Parathyroid adenoma (tissue), 2 donors: ENCODE results near the gene CPT1B.
A peak's percentile ranks its signal among the peaks of the same experiment; 100 is the strongest.

ENCODE experiments used
- H2AFZ ChIP-seq: fragments of 300-600 bp; sonication (generic); one replicate; pipeline ENCODE4 v1.7.0; 2017; ENCODE audit warnings: antibody characterized with exemption, mild to moderate bottlenecking
- H3K27ac ChIP-seq: fragments of 300-600 bp; sonication (generic); one replicate; pipeline ENCODE4 v1.7.0; 2017
- H3K27me3 ChIP-seq: fragments of 300-600 bp; sonication (generic); one replicate; pipeline ENCODE4 v1.7.0; 2017; ENCODE audit warnings: low read length; ENCODE audit not compliant: control insufficient read depth, insufficient read depth
- H3K36me3 ChIP-seq: fragments of 300-600 bp; sonication (generic); one replicate; pipeline ENCODE4 v1.7.0; 2017; ENCODE audit warnings: low read length; ENCODE audit not compliant: control insufficient read depth, insufficient read depth
- H3K4me1 ChIP-seq: fragments of 300-600 bp; sonication (generic); one replicate; pipeline ENCODE4 v1.7.0; 2017; ENCODE audit warnings: control low read depth
- H3K4me2 ChIP-seq: fragments of 300-600 bp; sonication (generic); one replicate; pipeline ENCODE4 v1.7.0; 2017; ENCODE audit warnings: low read length
- H3K4me3 ChIP-seq: fragments of 300-600 bp; sonication (generic); one replicate; pipeline ENCODE4 v1.7.0; 2017; ENCODE audit warnings: low read depth, low read length
- H3K79me2 ChIP-seq: fragments of 300-600 bp; sonication (generic); one replicate; pipeline ENCODE4 v1.7.0; 2017; ENCODE audit warnings: control low read depth
- H3K9ac ChIP-seq: fragments of 300-600 bp; sonication (generic); one replicate; pipeline ENCODE4 v1.7.0; 2017; ENCODE audit warnings: mild to moderate bottlenecking
- H3K9me3 ChIP-seq: fragments of 300-600 bp; sonication (generic); one replicate; pipeline ENCODE4 v1.7.0; 2017; ENCODE audit warnings: low read length; ENCODE audit not compliant: control insufficient read depth
- CTCF ChIP-seq: fragments of 300-600 bp; sonication (generic); IDR thresholded peaks from one replicate; pipeline ENCODE4 v1.7.0; 2017; ENCODE audit warnings: antibody characterized with exemption, mild to moderate bottlenecking
- donor health status: primary hyperparathyroidism.

The CPT1B gene

GRCh38 chr22:50602338-50602700 lies 24.1 kb upstream of the CPT1B start:
- no peak overlapping the region for H3K4me3 ChIP-seq
- no peaks in the 10 kb centered on the region for H3K4me1 ChIP-seq
- no peaks in the 10 kb centered on the region for H3K79me2 ChIP-seq
- H3K9me3 ChIP-seq, result no peaks in the 10 kb centered on the region
- no peaks in the 10 kb centered on the region for H3K36me3 ChIP-seq
- H3K27me3 ChIP-seq, result no peaks in the 10 kb centered on the region
- H3K27ac ChIP-seq, result no peak overlapping the region
- no peak for TF ChIP-seq CTCF
- H3K4me2 ChIP-seq, result no peak overlapping the region
- H3K9ac ChIP-seq, result no peak overlapping the region
- H2AFZ ChIP-seq, result no peak overlapping the region

GRCh38 chr22:50601669-50602337 lies 23.6 kb upstream of the CPT1B start:
- Histone ChIP-seq H3K27me3 (no peaks in the 10 kb centered on the region), H2AFZ (no peak overlapping the region), H3K79me2 (no peaks in the 10 kb centered on the region), H3K36me3 (no peaks in the 10 kb centered on the region), H3K4me1 (no peaks in the 10 kb centered on the region), H3K9me3 (no peaks in the 10 kb centered on the region), H3K27ac (no peak overlapping the region), H3K4me2 (no peak overlapping the region), H3K4me3 (no peak overlapping the region), H3K9ac (no peak overlapping the region)
- no peak for TF ChIP-seq CTCF

DNA sequence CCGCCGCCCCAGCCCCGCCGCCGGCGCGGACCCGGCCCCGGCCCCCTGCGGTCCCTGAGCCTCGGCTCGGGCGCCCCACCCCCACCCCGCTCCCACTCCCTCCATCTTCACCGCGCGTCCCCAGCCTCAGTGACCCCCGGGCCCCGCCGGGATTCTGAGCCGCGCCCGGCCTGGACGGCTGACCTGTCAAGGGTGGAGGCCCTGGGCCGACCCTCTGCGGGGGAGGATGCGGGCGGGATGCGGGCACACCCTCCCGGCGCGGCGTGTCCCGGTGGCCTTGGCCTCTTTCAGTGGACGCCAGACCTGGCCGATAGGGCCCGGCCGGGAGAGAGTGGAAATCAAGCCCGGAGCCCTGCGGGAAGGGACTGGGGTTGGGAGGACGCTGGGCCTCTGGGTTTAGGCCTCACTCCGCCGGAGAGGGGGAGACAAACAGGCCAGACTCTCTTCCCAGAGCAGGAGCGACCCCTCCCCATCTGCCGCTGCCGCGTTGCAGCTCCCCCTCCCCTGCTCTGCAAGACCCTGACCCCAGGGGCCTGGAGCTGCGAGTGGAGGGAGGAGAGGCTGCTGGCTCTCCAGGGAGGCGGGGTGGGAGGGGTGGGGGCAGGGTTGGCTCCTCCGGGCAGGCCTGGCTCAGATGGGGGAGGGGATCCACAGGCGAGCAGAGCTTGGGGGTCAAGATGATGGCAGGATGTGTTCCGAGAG lies 22.9 kb upstream of the CPT1B start:
- TF ChIP-seq CTCF, result no peak

DNA sequence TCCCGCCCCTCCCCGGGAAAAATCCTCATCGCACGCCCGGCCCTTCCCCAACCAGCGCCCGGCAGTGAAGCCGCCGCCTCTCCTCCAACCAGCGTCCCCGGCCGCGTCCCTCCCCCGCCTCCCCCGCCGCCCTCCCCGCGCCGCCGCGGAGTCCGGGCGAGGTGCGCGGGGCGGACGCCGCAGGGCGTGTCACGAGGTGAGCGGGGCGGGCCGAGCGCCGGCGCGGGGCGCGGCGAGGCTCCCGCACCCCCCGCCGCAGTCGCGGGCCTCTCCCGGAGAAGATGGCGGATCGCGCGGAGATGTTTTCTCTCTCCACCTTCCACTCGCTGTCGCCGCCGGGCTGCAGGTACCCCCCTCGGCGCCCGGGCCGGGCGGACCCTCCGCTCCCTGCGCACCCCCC lies 22.3 kb upstream of the CPT1B start, which contains the start of gene MAPK8IP2:
MAPK8IP2 (plus strand) TSS at position 256 of the 400 bp plus-strand sequence; CDS start at position 282, 26 bp downstream.
- Histone ChIP-seq H3K4me1 (no peaks in the 10 kb centered on the region), H2AFZ (peak within 1 kb of the TSS; percentile 60), H3K36me3 (no peaks in the 10 kb centered on the region), H3K9me3 (no peaks in the 10 kb centered on the region), H3K9ac (peak within 1 kb of the TSS; percentile 19), H3K27ac (peak within 1 kb of the TSS; percentile 71), H3K4me2 (peak within 1 kb of the TSS; percentile 66), H3K79me2 (no peaks in the 10 kb centered on the region), H3K27me3 (no peaks in the 10 kb centered on the region), H3K4me3 (peak within 1 kb of the TSS; percentile 26)
- no peak for TF ChIP-seq CTCF

More for the DNA sequence above, 22.9 kb upstream of the CPT1B start:
- Histone ChIP-seq H3K9me3 (no peaks in the 10 kb centered on the region), H3K36me3 (no peaks in the 10 kb centered on the region), H3K4me1 (no peaks in the 10 kb centered on the region), H3K27ac (peak overlapping the region; percentile 71), H2AFZ (peak overlapping the region; percentile 60), H3K79me2 (no peaks in the 10 kb centered on the region), H3K4me2 (peak overlapping the region; percentile 66), H3K9ac (peak overlapping the region; percentile 19), H3K27me3 (no peaks in the 10 kb centered on the region), H3K4me3 (peak overlapping the region; percentile 26)
